SK-MEL-5 (cell line): ENCODE results near the gene HSPB2. TPM values are rescaled to one million over a fixed set of nuclear protein-coding genes. Genes with fewer than 3 reads are reported as not detected.
"Not testable (repeated sequence)": the region's sequence is repeated elsewhere in the genome, so short reads cannot be mapped to it uniquely, and the experiment has no call there.

ENCODE experiments used
- DNase-seq: peaks from one replicate; pipeline ENCODE4 v3.0.0-alpha.2; 2016; ENCODE audit warnings: low read depth, low spot score
- in situ Hi-C: cut with HindIII; loops from 2 replicates; pipeline ENCODE4 v1.10.0; 2016; ENCODE audit warnings: low sequenced_read_pairs, high pct_unique_total_duplicates, low pct_unique_long_range_greater_than_20kb
- total RNA-seq: library from RNA; depleted of rRNA; stranded (reverse); fragments of >200 nt; shearing (Covaris generic); gene quantifications from 2 replicates; pipeline ENCODE4 v1.2.3, GENCODE V29; 2014

Gene HSPB2
- total RNA-seq, 1 experiment from 2014 or later, result not detected

GRCh38 chr11:111930472-111930871 is 17.9 kb downstream of the HSPB2 start:
- no peak for DNase-seq
- in situ Hi-C loops, result no loop called here

- in situ Hi-C loops, result no loop called here
- no peak for DNase-seq
Observed at GRCh38 chr11:111932611-111932950, 20.0 kb downstream of the HSPB2 start.

GRCh38 chr11:111933176-111933575 is 20.6 kb downstream of the HSPB2 start:
- in situ Hi-C loops, DNase-seq: not testable (repeated sequence)

- DNase-seq, result no peak
- in situ Hi-C loops, result no loop called here
Observed at GRCh38 chr11:111933872-111934271, 21.3 kb downstream of the HSPB2 start.

- in situ Hi-C loops, result no loop called here
- no peak for DNase-seq
Observed at GRCh38 chr11:111934306-111934705, 21.8 kb downstream of the HSPB2 start.

GRCh38 chr11:111935317-111936039 is 22.9 kb downstream of the HSPB2 start:
- in situ Hi-C loops, result no loop called here
- DNase-seq, result no peak

- in situ Hi-C loops, result no loop called here
- DNase-seq, result no peak
Observed at GRCh38 chr11:111936040-111936540, 23.6 kb downstream of the HSPB2 start.

GRCh38 chr11:111937461-111937769 is 24.9 kb downstream of the HSPB2 start:
- DNase-seq, result no peak
- in situ Hi-C loops, result no loop called here

GRCh38 chr11:111937844-111938243 is 25.3 kb downstream of the HSPB2 start:
- in situ Hi-C loops, result no loop called here
- DNase-seq, result no peak

GRCh38 chr11:111938687-111939160 is 26.2 kb downstream of the HSPB2 start:
- in situ Hi-C loops, result no loop called here
- DNase-seq, result no peak

- in situ Hi-C loops, result no loop called here
- DNase-seq, result no peak
Observed at GRCh38 chr11:111939836-111940604, 27.5 kb downstream of the HSPB2 start.

GRCh38 chr11:111941963-111942362 is 29.4 kb downstream of the HSPB2 start:
- DNase-seq, result no peak

GRCh38 chr11:111942829-111943228 is 30.3 kb downstream of the HSPB2 start:
- no peak for DNase-seq
- in situ Hi-C loops, result no loop called here

More at GRCh38 chr11:111941963-111942362, 29.4 kb downstream of the HSPB2 start:
- in situ Hi-C loops, result no loop called here

- DNase-seq, result no peak
- in situ Hi-C loops, result no loop called here
Observed at GRCh38 chr11:111944139-111944538, 31.6 kb downstream of the HSPB2 start.

GRCh38 chr11:111944651-111945051 is 32.1 kb downstream of the HSPB2 start:
- DNase-seq, result no peak
- in situ Hi-C loops, result no loop called here

GRCh38 chr11:111945198-111945597 is 32.7 kb downstream of the HSPB2 start:
- in situ Hi-C loops, result no loop called here
- DNase-seq, result no peak

GRCh38 chr11:111946499-111946898 is 34.0 kb downstream of the HSPB2 start:
- in situ Hi-C loops, result no loop called here
- DNase-seq, result no peak

- in situ Hi-C loops, result no loop called here
Observed at GRCh38 chr11:111947143-111947542, 34.6 kb downstream of the HSPB2 start.

More at GRCh38 chr11:111947143-111947542, 34.6 kb downstream of the HSPB2 start:
- DNase-seq, result no peak
